HepG2 (cell line): ENCODE measurements around the gene ATF6. TPM values are rescaled to one million over a fixed set of nuclear protein-coding genes. Genes with fewer than 3 reads are reported as not detected.
A peak's percentile ranks its signal among the peaks of the same experiment; 100 is the strongest.

Source experiments
- CREB3 ChIP-seq: sonication (generic); formaldehyde crosslinking; IDR thresholded peaks from 2 replicates; pipeline ENCODE4 v1.5.0; 2020; ENCODE audit warnings: missing genetic modification reagents
- ETV6 ChIP-seq: sonication (generic); formaldehyde crosslinking; conservative IDR thresholded peaks from 2 replicates; pipeline ENCODE4 v1.4.0; 2020; ENCODE audit warnings: missing genetic modification reagents
- FOXM1 ChIP-seq: sonication (generic); formaldehyde crosslinking; IDR thresholded peaks from 2 replicates; pipeline ENCODE4 v1.5.0; 2020; ENCODE audit warnings: missing genetic modification reagents
- GABPA ChIP-seq, 2 experiments: IDR thresholded peaks; 2 replicates each; pipeline ENCODE4 v1.6.1; 2011 to 2016; ENCODE audit warnings: low read depth in 2 of 2, low read length in 1 of 2, missing biosample characterization in 1 of 2, missing genetic modification characterization in 1 of 2
- HOXD1 ChIP-seq: sonication (generic); formaldehyde crosslinking; IDR thresholded peaks from 2 replicates; pipeline ENCODE4 v1.5.0; 2020; ENCODE audit warnings: missing genetic modification reagents
- PBX3 ChIP-seq: sonication (generic); formaldehyde crosslinking; IDR thresholded peaks from 2 replicates; pipeline ENCODE4 v1.8.1; 2023; ENCODE audit warnings: missing genetic modification reagents, inconsistent platforms, borderline replicate concordance
- TGIF2 ChIP-seq: IDR thresholded peaks from 2 replicates; pipeline ENCODE4 v1.6.1; 2016; ENCODE audit warnings: control low read depth, missing compliant biosample characterization
- THAP8 ChIP-seq: sonication (generic); formaldehyde crosslinking; IDR thresholded peaks from 2 replicates; pipeline ENCODE4 v1.5.1; 2020; ENCODE audit warnings: missing genetic modification reagents, mild to moderate bottlenecking, borderline replicate concordance
- ZMAT5 ChIP-seq: sonication (generic); formaldehyde crosslinking; IDR thresholded peaks from 2 replicates; pipeline ENCODE4 v1.5.0; 2020; ENCODE audit warnings: mild to moderate bottlenecking, low read depth, missing genetic modification reagents, borderline replicate concordance
- ZNF570 ChIP-seq: sonication (generic); formaldehyde crosslinking; IDR thresholded peaks from 2 replicates; pipeline ENCODE4 v1.4.0; 2020; ENCODE audit warnings: mild to moderate bottlenecking, missing genetic modification reagents, borderline replicate concordance
- ZNF644 ChIP-seq: IDR thresholded peaks from 2 replicates; pipeline ENCODE4 v1.6.1; 2016; ENCODE audit warnings: low read depth
- ZNF704 ChIP-seq: sonication (generic); formaldehyde crosslinking; IDR thresholded peaks from 2 replicates; pipeline ENCODE4 v1.8.1; 2023; ENCODE audit warnings: mild to moderate bottlenecking, inconsistent platforms, moderate library complexity, missing genetic modification reagents, borderline replicate concordance
- ZNF784 ChIP-seq: sonication (generic); formaldehyde crosslinking; IDR thresholded peaks from 2 replicates; pipeline ENCODE4 v1.5.1; 2020; ENCODE audit warnings: missing genetic modification reagents, mild to moderate bottlenecking, borderline replicate concordance
- polyA plus RNA-seq, 8 experiments: library from polyadenylated mRNA; depleted of rRNA in 3 of 8; stranded (reverse) in 7 of 8; unstranded in 1 of 8; fragments of >200 nt; fragmentation: Illumina TruSeq in 4 of 8; extraction: Trizol in 4 of 8; gene quantifications; 2 replicates each; pipeline versions ENCODE4 v1.2.1 to v1.2.3, GENCODE V29; 2011 to 2016; ENCODE audit warnings: low read depth in 4 of 8, missing spikeins in 1 of 8, mixed read lengths in 1 of 8; ENCODE audit not compliant: insufficient read depth in 1 of 8
- total RNA-seq, 5 experiments: library from RNA; depleted of rRNA; stranded (reverse); fragments of >200 nt; fragmentation: Illumina TruSeq; extraction: Trizol; gene quantifications; 2 replicates each; pipeline ENCODE4 v1.2.3, GENCODE V29; 2016; ENCODE audit warnings: low read depth in 1 of 5

The ATF6 gene
- total and polyA plus RNA-seq, 2 of the 13 experiments (the other 11 are each of a cell fraction or from before 2014, with no cell fraction given), result 13.2 to 14.5 TPM

GRCh38 chr1:161749509-161750407 lies 16.4 kb upstream of the ATF6 start, which contains the start of gene DUSP12 (continued):
- TF ChIP-seq ZNF704 (CRISPR knock-in tag) (no peak; the same call in 1 of the 2 replicates), CREB3 (no peak), PBX3 (CRISPR knock-in tag) (no peak), ETV6 (CRISPR knock-in tag) (peak; percentile 38; the same call in 1 of the 2 replicates), TGIF2 (peak; percentile 70), ZMAT5 (CRISPR knock-in tag) (no peak), FOXM1 (CRISPR knock-in tag) (no peak), ZNF644 (CRISPR knock-in tag) (0 out of 2 replicates have a peak, but pooled peaks have one; percentile 37), THAP8 (CRISPR knock-in tag) (no peak), HOXD1 (CRISPR knock-in tag) (0 out of 2 replicates have a peak, but pooled peaks have one; percentile 44), ZNF784 (peak; percentile 36; the same call in 1 of the 2 replicates), ZNF570 (no peak), GABPA (IDR thresholded peaks at IDR 0.05; ENCODE audit: low read depth, low read length) (peak; percentile 52), GABPA (CRISPR knock-in tag; IDR thresholded peaks at IDR 0.05; ENCODE audit: low read depth) (peak; percentile 86)
